Measurements from ENCODE around the gene PLXNA2. TPM values are rescaled to one million over a fixed set of nuclear protein-coding genes. Genes with fewer than 3 reads are reported as not detected.

PLXNA2 gene
- polyA plus RNA-seq, 1 of the 3 experiments (the other 2 are of a cell fraction) = 8.5 TPM

DNA sequence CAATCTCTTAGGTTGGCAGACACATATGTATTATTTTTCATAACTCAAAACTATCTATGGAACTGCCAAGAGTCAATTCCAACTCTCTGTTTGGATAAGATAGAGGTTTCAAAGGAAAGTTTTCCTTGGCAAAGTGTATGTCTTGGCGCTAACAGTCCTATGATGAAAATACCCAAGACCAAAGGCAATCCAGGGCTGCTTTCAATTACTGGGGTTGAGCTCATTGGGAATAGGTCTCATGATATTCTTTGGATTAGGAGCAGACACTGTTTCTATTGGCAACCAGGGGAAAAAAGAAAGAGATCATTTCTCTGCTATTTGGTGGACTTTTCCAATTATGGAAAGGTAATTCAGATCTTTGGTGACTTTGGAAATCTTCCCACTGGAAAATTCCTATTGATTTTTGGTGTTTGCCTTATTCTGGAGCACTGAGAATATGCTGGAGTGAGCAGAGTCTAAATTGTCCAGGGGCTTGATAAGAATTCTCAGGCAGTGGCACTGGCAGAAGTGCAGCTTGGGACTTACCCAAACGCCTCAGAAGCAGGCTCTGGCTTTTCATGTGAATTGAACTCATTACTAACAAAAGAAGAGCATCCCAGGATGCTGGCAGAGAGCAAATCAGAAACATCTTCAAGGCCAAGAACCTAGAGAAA lies 20.4 kb upstream of the PLXNA2 start:
- Histone ChIP-seq H3K9me2 (no peaks in the 10 kb centered on the region), H4K20me1 (ENCODE audit: insufficient read depth) (no peaks in the 10 kb centered on the region), H3K4me1 (ENCODE audit: control insufficient read depth in 1 of 2, insufficient read depth in 2 of 2, low read depth in 1 of 2, low read length in 1 of 2) (peaks cover 0 to 29% of the 10 kb centered on the region in 2 experiments; a peak in 2 of 4 replicates), H3F3A (replicated peaks; ENCODE audit: insufficient read depth) (no peaks in the 10 kb centered on the region), H3K36me3 (replicated peaks in 1 of 2; ENCODE audit: control insufficient read depth in 1 of 2, insufficient read depth in 2 of 2, low read length in 1 of 2) (no peaks in the 10 kb centered on the region), H3K9me3 (peaks cover 8% of the 10 kb centered on the region; the same call in 1 of the 2 replicates), H2AFZ (ENCODE audit: low read depth) (no peak overlapping the region), H3K4me2 (no peak overlapping the region), H3K27ac (ENCODE audit: low read depth in 2 of 2, low read length in 1 of 2) (peak overlapping the region in 1 of 2 experiments; percentile 27; a peak in 1 of 4 replicates), H3K9ac (no peak overlapping the region), H3K79me2 (ENCODE audit: insufficient read depth) (no peaks in the 10 kb centered on the region), H3K27me3 (ENCODE audit: insufficient read depth) (peaks cover 9% of the 10 kb centered on the region; the same call in 1 of the 2 replicates), H3K4me3 (ENCODE audit: low read depth in 2 of 2, low read length in 1 of 2) (no peak overlapping the region)
- DNase-seq = no peak
- CTCF ChIA-PET = interaction anchor here (1.2 to 1.3 kb wide), 2 partner anchors 12 to 20 kb away, joined by 5 read pairs; no protein-coding TSS in a partner anchor
- POLR2A ChIA-PET = no interaction called here
- WGBS (ENCODE audit: low lambda C conversion rate) = 67% methylated on average over 2 of the region's 2 CpGs
- no peak for TF ChIP-seq GATA2 (CRISPR knock-in tag; IDR thresholded peaks at IDR 0.05)
- TF ChIP-seq GABPA (IDR thresholded peaks at IDR 0.05; ENCODE audit: low read depth) = no peak
- TF ChIP-seq NFIC (IDR thresholded peaks at IDR 0.05; ENCODE audit: borderline replicate concordance) = no peak
- TF ChIP-seq, protein P1, sequence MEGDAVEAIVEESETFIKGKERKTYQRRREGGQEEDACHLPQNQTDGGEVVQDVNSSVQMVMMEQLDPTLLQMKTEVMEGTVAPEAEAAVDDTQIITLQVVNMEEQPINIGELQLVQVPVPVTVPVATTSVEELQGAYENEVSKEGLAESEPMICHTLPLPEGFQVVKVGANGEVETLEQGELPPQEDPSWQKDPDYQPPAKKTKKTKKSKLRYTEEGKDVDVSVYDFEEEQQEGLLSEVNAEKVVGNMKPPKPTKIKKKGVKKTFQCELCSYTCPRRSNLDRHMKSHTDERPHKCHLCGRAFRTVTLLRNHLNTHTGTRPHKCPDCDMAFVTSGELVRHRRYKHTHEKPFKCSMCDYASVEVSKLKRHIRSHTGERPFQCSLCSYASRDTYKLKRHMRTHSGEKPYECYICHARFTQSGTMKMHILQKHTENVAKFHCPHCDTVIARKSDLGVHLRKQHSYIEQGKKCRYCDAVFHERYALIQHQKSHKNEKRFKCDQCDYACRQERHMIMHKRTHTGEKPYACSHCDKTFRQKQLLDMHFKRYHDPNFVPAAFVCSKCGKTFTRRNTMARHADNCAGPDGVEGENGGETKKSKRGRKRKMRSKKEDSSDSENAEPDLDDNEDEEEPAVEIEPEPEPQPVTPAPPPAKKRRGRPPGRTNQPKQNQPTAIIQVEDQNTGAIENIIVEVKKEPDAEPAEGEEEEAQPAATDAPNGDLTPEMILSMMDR (IDR thresholded peaks at IDR 0.05) = no peak
- no peak for TF ChIP-seq TEAD4 (IDR thresholded peaks at IDR 0.05; ENCODE audit: borderline replicate concordance, insufficient read depth)
- TF ChIP-seq CHD2 (IDR thresholded peaks at IDR 0.05; ENCODE audit: low read length, partially characterized antibody) = no peak
- TF ChIP-seq, protein P2, sequence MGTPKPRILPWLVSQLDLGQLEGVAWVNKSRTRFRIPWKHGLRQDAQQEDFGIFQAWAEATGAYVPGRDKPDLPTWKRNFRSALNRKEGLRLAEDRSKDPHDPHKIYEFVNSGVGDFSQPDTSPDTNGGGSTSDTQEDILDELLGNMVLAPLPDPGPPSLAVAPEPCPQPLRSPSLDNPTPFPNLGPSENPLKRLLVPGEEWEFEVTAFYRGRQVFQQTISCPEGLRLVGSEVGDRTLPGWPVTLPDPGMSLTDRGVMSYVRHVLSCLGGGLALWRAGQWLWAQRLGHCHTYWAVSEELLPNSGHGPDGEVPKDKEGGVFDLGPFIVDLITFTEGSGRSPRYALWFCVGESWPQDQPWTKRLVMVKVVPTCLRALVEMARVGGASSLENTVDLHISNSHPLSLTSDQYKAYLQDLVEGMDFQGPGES (IDR thresholded peaks at IDR 0.05; ENCODE audit: low read depth, low read length) = no peak
- TF ChIP-seq REST (IDR thresholded peaks at IDR 0.05; ENCODE audit: low read depth, low read length) = no peak
- no peak for TF ChIP-seq RAD21 (IDR thresholded peaks at IDR 0.05; ENCODE audit: low read length)
- TF ChIP-seq RXRA (IDR thresholded peaks at IDR 0.05; ENCODE audit: borderline replicate concordance, low read depth) = no peak
- no peak for TF ChIP-seq FOXJ3 (CRISPR knock-in tag; IDR thresholded peaks at IDR 0.05)
- no peak for TF ChIP-seq MXI1 (IDR thresholded peaks at IDR 0.05; ENCODE audit: low read depth, low read length)
- no peak for TF ChIP-seq USF2 (IDR thresholded peaks at IDR 0.05; ENCODE audit: borderline replicate concordance, low read depth, low read length)
- TF ChIP-seq PBX3 (IDR thresholded peaks at IDR 0.05) = no peak
- TF ChIP-seq JUND (IDR thresholded peaks at IDR 0.05) = no peak
- TF ChIP-seq, protein P3, sequence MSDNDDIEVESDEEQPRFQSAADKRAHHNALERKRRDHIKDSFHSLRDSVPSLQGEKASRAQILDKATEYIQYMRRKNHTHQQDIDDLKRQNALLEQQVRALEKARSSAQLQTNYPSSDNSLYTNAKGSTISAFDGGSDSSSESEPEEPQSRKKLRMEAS (IDR thresholded peaks at IDR 0.05; ENCODE audit: low read depth) = no peak
- TF ChIP-seq EP300 (IDR thresholded peaks at IDR 0.05; ENCODE audit: borderline replicate concordance in 1 of 2, low read depth in 1 of 2, low read length in 1 of 2) = no peak
- no peak for TF ChIP-seq USF1 (IDR thresholded peaks at IDR 0.05; ENCODE audit: borderline replicate concordance, low read depth)
- TF ChIP-seq POLR2AphosphoS5 (IDR thresholded peaks at IDR 0.05; ENCODE audit: low read depth, low read length) = no peak
- no peak for TF ChIP-seq NRF1 (IDR thresholded peaks at IDR 0.05; ENCODE audit: low read depth, low read length)

Data from SK-N-SH (cell line).